ENCODE data around the gene STAMBPL1.

- TF ChIP-seq POLR2A (IDR thresholded peaks at IDR 0.05) (no peak), POLR2AphosphoS5 (IDR thresholded peaks at IDR 0.05; ENCODE audit: insufficient read depth in 1 of 2, low read depth in 1 of 2) (no peak)
Measured at GRCh38 chr10:88831709-88832108, 48.3 kb upstream of the STAMBPL1 start.

Measured in vagina (tissue), 2 donors.